Ascending aorta (tissue), 2 donors: ENCODE measurements around the gene GAL3ST3. TPM values are rescaled to one million over a fixed set of nuclear protein-coding genes. Genes with fewer than 3 reads are reported as not detected.
"Not testable (repeated sequence)": the region's sequence is repeated elsewhere in the genome, so short reads cannot be mapped to it uniquely, and the experiment has no call there.

ENCODE experiments used
- DNase-seq, 2 donors: peaks; one replicate each; pipeline ENCODE4 v3.0.0-alpha.2; 2019; ENCODE audit warnings: low spot score in 2 of 2
- H3K27ac ChIP-seq, 2 donors: fragments of 200-600 bp; sonication (generic); one replicate each; pipeline ENCODE4 v1.5.1; 2016 to 2017; ENCODE audit warnings: mild to moderate bottlenecking in 1 of 2
- H3K27me3 ChIP-seq: fragments of 200-600 bp; sonication (generic); one replicate; pipeline ENCODE4 v1.5.1; 2017
- H3K36me3 ChIP-seq, 2 donors: fragments of 200-600 bp; sonication (generic); one replicate each; pipeline ENCODE4 v1.5.1; 2016
- H3K4me1 ChIP-seq, 2 donors: fragments of 200-600 bp; sonication (generic); one replicate each; pipeline ENCODE4 v1.5.1; 2016 to 2017; ENCODE audit warnings: mild to moderate bottlenecking in 1 of 2
- H3K4me3 ChIP-seq, 2 donors: fragments of 200-600 bp; sonication (generic); one replicate each; pipeline ENCODE4 v1.5.1; 2016 to 2017; ENCODE audit warnings: mild to moderate bottlenecking in 1 of 2
- H3K9me3 ChIP-seq, 2 donors: fragments of 200-600 bp; sonication (generic); one replicate each; pipeline ENCODE4 v1.5.1; 2016
- CTCF ChIP-seq, 3 experiments: fragments of 200-600 bp in 2 of 3; fragments of 450-650 bp in 1 of 3; sonication (generic) in 2 of 3; IDR thresholded peaks; one replicate each; pipeline ENCODE4 v1.5.1; 2016 to 2019; ENCODE audit warnings: antibody characterized with exemption in 3 of 3, mild to moderate bottlenecking in 1 of 3, moderate library complexity in 1 of 3
- intact Hi-C: fragments of 100-400 bp; cut with DNase I; formaldehyde crosslinking; loops from one replicate; pipeline ENCODE4 v1.15.1; 2023
- total RNA-seq: library from RNA; depleted of rRNA; stranded (reverse); fragments of >200 nt; gene quantifications from one replicate; pipeline ENCODE4 v1.1.0, GENCODE V29; 2016

GAL3ST3 gene, protein sequence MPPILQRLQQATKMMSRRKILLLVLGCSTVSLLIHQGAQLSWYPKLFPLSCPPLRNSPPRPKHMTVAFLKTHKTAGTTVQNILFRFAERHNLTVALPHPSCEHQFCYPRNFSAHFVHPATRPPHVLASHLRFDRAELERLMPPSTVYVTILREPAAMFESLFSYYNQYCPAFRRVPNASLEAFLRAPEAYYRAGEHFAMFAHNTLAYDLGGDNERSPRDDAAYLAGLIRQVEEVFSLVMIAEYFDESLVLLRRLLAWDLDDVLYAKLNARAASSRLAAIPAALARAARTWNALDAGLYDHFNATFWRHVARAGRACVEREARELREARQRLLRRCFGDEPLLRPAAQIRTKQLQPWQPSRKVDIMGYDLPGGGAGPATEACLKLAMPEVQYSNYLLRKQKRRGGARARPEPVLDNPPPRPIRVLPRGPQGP
- total RNA-seq: not detected

DNA sequence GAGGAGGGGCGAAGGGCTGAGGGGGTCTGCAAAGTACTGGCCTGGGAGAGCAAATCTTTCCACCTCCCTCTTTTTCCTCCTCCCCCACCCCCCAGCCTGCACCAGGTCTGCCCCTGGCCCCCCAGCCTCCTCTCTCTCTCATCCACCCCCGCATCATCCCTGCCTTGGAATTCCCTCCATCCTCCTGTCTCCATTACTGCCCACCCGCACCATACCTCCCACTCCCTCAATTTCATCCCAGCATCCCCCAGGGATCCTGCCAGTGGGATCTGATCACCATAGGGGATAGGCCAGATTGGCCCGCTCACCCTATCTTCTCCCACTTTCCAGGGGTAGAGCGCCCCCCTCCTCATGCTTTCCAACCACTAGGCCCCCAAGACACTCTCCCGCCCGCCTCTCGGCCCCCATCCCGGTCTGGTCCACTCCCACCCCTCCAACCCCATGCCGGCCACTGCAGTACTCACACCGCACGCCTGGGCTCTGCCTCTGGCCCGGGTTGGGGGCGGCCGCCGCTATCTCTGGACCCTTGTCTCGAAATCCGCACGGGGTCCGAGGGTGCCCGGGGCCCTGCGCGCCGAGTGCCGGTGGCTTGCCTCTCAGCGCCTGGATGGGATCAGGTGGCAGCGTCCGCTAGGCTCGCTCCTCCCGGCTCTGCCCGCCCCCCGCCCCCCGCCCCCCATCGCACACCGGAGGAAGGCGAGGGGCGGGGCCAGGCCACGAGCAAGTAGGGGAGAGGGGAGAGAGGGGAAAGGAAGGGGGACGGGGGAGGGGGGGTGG is at the start of gene GAL3ST3:
TSS of gene GAL3ST3 (minus strand) at position 615 of the 777 bp plus-strand sequence. CDS start 3,746 bp downstream, outside the sequence.
- no peaks in the 10 kb centered on the region for H3K36me3 ChIP-seq
- H3K4me1 ChIP-seq: peaks cover 6 to 19% of the 10 kb centered on the region in 2 donors
- no peak for DNase-seq
- H3K9me3 ChIP-seq: no peaks in the 10 kb centered on the region
- no peak for TF ChIP-seq CTCF (IDR thresholded peaks at IDR 0.05)
- intact Hi-C loops: no loop called here
- H3K27me3 ChIP-seq: no peaks in the 10 kb centered on the region
- H3K4me3 ChIP-seq: peak within 1 kb of the TSS in 1 of 2 donors; percentile 37
- no peak within 1 kb of the TSS for H3K27ac ChIP-seq

GRCh38 chr11:66092125-66092524 is 43.2 kb upstream of the GAL3ST3 start:
- H3K36me3 ChIP-seq, H3K27ac ChIP-seq, DNase-seq, H3K4me3 ChIP-seq, H3K27me3 ChIP-seq, H3K9me3 ChIP-seq, intact Hi-C loops, H3K4me1 ChIP-seq: not testable (repeated sequence)

- no peak overlapping the region for H3K27ac ChIP-seq
- no peaks in the 10 kb centered on the region for H3K4me1 ChIP-seq
- no peak for DNase-seq
- no peak for TF ChIP-seq CTCF (IDR thresholded peaks at IDR 0.05)
- no peak overlapping the region for H3K4me3 ChIP-seq
- no peaks in the 10 kb centered on the region for H3K9me3 ChIP-seq
- no peaks in the 10 kb centered on the region for H3K27me3 ChIP-seq
- no peaks in the 10 kb centered on the region for H3K36me3 ChIP-seq
- intact Hi-C loops: no loop called here
These were observed 41.3 kb upstream of the GAL3ST3 start for GRCh38 chr11:66090288-66090687.

DNA sequence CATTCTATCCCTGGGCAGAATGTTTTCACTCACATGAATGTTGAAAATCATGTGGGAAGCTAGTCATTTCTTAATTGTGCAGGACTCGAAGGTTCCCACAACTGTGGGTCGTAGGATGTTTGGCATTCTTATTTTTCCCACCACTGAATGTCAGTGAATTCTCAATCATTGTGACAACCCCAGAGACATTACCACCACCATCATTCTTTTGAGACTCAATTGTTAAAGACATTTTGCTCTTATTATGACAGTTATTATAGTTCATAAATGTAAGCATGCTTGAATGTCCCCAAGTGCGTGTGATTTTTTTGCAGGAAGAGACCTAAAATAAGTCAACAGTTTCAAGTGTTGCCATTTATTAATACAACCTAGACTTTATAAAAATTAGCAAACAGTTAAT is 40.1 kb upstream of the GAL3ST3 start:
- H3K27me3 ChIP-seq: no peaks in the 10 kb centered on the region
- no peaks in the 10 kb centered on the region for H3K36me3 ChIP-seq
- no peaks in the 10 kb centered on the region for H3K9me3 ChIP-seq
- intact Hi-C loops: no loop called here
- no peak for DNase-seq
- TF ChIP-seq CTCF (IDR thresholded peaks at IDR 0.05): no peak
- no peak overlapping the region for H3K27ac ChIP-seq
- H3K4me3 ChIP-seq: no peak overlapping the region
- peaks cover 0 to 2% of the 10 kb centered on the region in 2 donors for H3K4me1 ChIP-seq

DNA sequence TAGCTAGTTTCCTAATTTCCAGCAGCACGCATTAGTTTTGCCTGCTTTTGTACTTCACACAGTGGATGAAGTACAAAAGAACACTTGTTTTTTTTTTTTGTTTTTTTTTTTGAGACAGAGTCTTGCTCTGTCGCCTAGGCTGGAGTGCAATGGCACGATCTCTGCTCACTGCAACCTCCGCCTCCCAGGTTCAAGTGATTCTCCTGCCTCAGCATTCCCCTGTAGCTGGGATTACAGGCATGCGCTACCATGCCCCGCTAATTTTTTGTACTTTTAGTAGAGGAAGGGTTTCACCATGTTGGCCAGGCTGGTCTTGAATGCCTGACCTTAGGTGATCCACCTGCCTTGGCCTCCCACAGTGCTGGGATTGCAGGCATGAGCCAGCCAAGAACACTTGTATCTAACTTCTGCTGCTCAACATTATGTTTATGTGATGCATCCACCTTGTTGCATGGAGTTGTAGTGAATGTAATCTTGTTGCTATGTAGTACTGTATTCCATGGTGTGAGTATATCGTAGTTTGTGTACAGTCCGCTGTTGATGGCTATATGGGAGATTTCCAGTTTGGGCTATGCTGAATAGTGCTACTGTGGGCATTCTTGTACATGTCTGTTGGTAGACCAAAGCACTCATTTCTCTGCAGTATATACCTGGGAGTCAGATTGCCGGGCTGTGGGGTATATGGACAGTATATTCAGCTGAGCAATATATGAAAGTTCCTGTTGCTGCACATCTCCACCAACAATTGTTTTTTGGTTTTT is 38.4 kb upstream of the GAL3ST3 start:
- no peaks in the 10 kb centered on the region for H3K9me3 ChIP-seq
- H3K36me3 ChIP-seq: no peaks in the 10 kb centered on the region
- H3K4me3 ChIP-seq: no peak overlapping the region
- no peak for DNase-seq
- no peak overlapping the region for H3K27ac ChIP-seq
- intact Hi-C loops: no loop called here
- no peaks in the 10 kb centered on the region for H3K27me3 ChIP-seq
- no peak for TF ChIP-seq CTCF (IDR thresholded peaks at IDR 0.05)
- H3K4me1 ChIP-seq: peaks cover 0 to 19% of the 10 kb centered on the region in 2 donors
